Lung (tissue), 12 donors: ENCODE results near the gene CD72. TPM values are rescaled to one million over a fixed set of nuclear protein-coding genes. Genes with fewer than 3 reads are reported as not detected.
A peak's percentile ranks its signal among the peaks of the same experiment; 100 is the strongest.

ENCODE experiments used
- ATAC-seq: fragments of 200-7000 bp; cut with Tn5 transposase; one replicate; pipeline ENCODE4 v1.9.1; 2020; ENCODE audit warnings: moderate number of reproducible peaks; ENCODE audit not compliant: insufficient read depth, low FRiP score
- DNase-seq, 3 donors: peaks; one replicate each; pipeline ENCODE4 v3.0.0-alpha.2; 2013 to 2017
- H3K27ac ChIP-seq, 2 donors: one replicate each; pipeline ENCODE4 v1.5.1; 2013; ENCODE audit warnings: mild to moderate bottlenecking in 2 of 2, moderate library complexity in 2 of 2, control low read depth in 1 of 2, inconsistent platforms in 1 of 2, low read depth in 1 of 2, low read length in 1 of 2
- H3K27me3 ChIP-seq, 3 donors: one replicate each; pipeline ENCODE4 v1.5.1; 2013; ENCODE audit warnings: low read length in 2 of 3; ENCODE audit not compliant: control insufficient read depth in 3 of 3, insufficient read depth in 3 of 3
- H3K36me3 ChIP-seq, 4 donors: one replicate each; pipeline ENCODE4 v1.5.1; 2013; ENCODE audit warnings: low read length in 4 of 4, mild to moderate bottlenecking in 1 of 4, moderate library complexity in 1 of 4; ENCODE audit not compliant: control insufficient read depth in 4 of 4, insufficient read depth in 4 of 4
- H3K4me1 ChIP-seq, 5 donors: one replicate each; pipeline ENCODE4 v1.5.1; 2013; ENCODE audit warnings: low read length in 5 of 5, mild to moderate bottlenecking in 2 of 5, moderate library complexity in 1 of 5; ENCODE audit not compliant: control insufficient read depth in 5 of 5, insufficient read depth in 5 of 5
- H3K4me3 ChIP-seq: one replicate; pipeline ENCODE4 v1.5.1; 2013; ENCODE audit warnings: mild to moderate bottlenecking, control low read depth, moderate library complexity
- H3K9ac ChIP-seq, 2 donors: one replicate each; pipeline ENCODE4 v1.5.1; 2013; ENCODE audit warnings: low read length in 2 of 2, control low read depth in 1 of 2; ENCODE audit not compliant: insufficient read depth in 1 of 2
- H3K9me3 ChIP-seq, 4 donors: one replicate each; pipeline ENCODE4 v1.5.1; 2013; ENCODE audit warnings: low read length in 3 of 4, mild to moderate bottlenecking in 1 of 4, moderate library complexity in 1 of 4; ENCODE audit not compliant: control insufficient read depth in 4 of 4, insufficient read depth in 3 of 4
- WGBS, 2 donors: extraction: QIAGEN DNeasy Blood & Tissue Kit; methylation state at CpG; one replicate each; pipeline ENCODE4 v1.1.7; 2013; 5-methylcytosine and 5-hydroxymethylcytosine counted together
- polyA plus RNA-seq, 2 donors: library from polyadenylated mRNA; stranded (reverse); fragments of 200-250 nt; gene quantifications; one replicate each; pipeline ENCODE4 v1.2.1, GENCODE V29; 2013
- total RNA-seq, 2 donors: library from RNA; depleted of rRNA in 1 of 2; stranded (reverse); fragments of >200 nt in 1 of 2; gene quantifications; one replicate each; pipeline ENCODE4 v1.2.1, GENCODE V29; 2014 to 2021
- TF ChIP-seq, protein P1 (sequence below): IDR thresholded peaks from 2 replicates; pipeline ENCODE4 v1.5.1; 2012; ENCODE audit warnings: mild to moderate bottlenecking; ENCODE audit errors: control extremely low read depth, extremely low read depth
- donor health status: control.
- donor health status: control.
- donor health status: Bipolar disorder and iron deficiency.
- donor health status: healthy.
- donor health status: DM: yes; HTN: yes; CAD: no.

CD72 gene
- total and polyA plus RNA-seq, 4 donors: 3.1 to 10.6 (median 5.9) TPM

DNA sequence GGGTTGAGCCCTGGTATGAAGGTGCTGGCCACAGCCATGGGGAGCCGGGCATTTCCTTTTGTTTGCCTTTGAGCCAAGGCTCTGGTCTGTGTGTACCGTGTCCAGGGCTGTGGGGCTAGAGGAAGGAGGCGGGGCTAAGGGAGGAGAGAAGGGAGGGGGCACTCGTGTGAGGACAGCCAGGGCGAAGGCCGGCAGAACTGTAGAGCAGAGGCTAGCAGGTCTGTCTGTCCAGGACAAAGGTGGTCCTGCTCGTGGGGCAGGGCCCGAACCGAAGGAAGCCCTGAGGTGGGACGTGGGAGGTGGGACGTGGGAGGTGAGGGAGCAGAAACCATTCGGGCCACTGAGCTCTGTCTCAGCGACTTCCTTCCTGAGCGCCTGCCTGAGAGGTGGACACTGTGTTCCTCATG, 54.4 kb downstream of the CD72 start:
- H3K36me3 ChIP-seq: peaks cover 0 to 27% (median 6%) of the 10 kb centered on the region in 4 donors
- no peak overlapping the region for H3K27ac ChIP-seq
- peak; percentile 27 to 34 (median 28) for DNase-seq
- H3K4me1 ChIP-seq: peaks cover 0 to 4% (median 0%) of the 10 kb centered on the region in 5 donors
- TF ChIP-seq, protein P1, sequence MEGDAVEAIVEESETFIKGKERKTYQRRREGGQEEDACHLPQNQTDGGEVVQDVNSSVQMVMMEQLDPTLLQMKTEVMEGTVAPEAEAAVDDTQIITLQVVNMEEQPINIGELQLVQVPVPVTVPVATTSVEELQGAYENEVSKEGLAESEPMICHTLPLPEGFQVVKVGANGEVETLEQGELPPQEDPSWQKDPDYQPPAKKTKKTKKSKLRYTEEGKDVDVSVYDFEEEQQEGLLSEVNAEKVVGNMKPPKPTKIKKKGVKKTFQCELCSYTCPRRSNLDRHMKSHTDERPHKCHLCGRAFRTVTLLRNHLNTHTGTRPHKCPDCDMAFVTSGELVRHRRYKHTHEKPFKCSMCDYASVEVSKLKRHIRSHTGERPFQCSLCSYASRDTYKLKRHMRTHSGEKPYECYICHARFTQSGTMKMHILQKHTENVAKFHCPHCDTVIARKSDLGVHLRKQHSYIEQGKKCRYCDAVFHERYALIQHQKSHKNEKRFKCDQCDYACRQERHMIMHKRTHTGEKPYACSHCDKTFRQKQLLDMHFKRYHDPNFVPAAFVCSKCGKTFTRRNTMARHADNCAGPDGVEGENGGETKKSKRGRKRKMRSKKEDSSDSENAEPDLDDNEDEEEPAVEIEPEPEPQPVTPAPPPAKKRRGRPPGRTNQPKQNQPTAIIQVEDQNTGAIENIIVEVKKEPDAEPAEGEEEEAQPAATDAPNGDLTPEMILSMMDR: no peak
- H3K9me3 ChIP-seq: no peaks in the 10 kb centered on the region
- H3K27me3 ChIP-seq: no peaks in the 10 kb centered on the region
- ATAC-seq: peak; percentile 37
- 34 to 48% methylated on average over 14 of the region's 14 CpGs for WGBS, 2 donors
- H3K9ac ChIP-seq: no peak overlapping the region
- no peak overlapping the region for H3K4me3 ChIP-seq

DNA sequence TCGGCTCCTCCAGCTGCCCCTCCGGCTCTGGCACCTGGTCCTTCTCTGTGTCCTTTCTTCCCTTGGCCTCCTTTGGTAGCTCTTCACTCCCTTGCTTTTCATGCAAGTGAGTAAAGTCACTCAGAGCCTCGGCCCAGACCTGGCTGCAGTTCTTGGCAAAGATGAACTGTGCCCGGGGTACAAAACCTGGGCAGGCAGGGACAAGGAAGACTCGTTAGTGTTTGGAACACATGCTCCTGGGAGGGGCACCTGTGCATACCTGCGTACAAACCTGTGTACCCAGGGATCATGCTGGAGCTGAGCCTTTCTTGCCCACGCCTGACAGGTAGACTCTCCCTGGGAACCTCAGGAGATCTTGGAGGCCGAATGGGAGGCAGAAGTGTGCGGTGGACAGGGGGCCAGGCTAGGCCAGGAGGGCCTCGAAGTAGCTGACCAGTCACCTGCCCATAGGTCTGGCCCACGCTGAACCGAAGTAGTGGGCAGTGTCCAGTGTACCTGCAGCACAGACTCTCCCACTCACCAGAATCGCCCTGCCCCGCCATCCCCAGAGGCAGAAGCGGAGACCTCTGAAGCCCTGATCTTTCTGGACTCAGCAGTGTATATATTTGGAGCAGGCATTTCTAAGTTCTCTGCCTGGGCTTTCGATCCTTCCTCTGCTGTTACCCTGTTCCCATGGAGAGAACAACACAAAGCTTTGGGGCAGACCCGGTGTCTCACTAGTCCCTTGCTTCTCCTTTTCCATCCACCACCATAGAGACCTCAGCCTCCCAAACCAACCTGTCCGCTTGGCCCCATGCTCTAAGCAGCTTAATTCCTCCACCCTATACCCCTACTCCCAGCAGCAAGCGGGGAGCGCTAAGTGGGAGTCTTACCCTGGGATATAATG, 55.1 kb downstream of the CD72 start:
- no peaks in the 10 kb centered on the region for H3K9me3 ChIP-seq
- 89 to 92% methylated on average over 20 of the region's 20 CpGs for WGBS, 2 donors
- H3K36me3 ChIP-seq: peaks cover 2 to 34% (median 9%) of the 10 kb centered on the region in 4 donors
- TF ChIP-seq, protein P1: no peak
- H3K4me3 ChIP-seq: no peak overlapping the region
- no peak overlapping the region for H3K9ac ChIP-seq
- no peak for ATAC-seq
- H3K27me3 ChIP-seq: no peaks in the 10 kb centered on the region
- DNase-seq: peak in 1 of 3 donors; percentile 11
- peak overlapping the region in 1 of 2 donors; percentile 41 for H3K27ac ChIP-seq
- H3K4me1 ChIP-seq: peaks cover 0 to 4% (median 0%) of the 10 kb centered on the region in 5 donors

DNA sequence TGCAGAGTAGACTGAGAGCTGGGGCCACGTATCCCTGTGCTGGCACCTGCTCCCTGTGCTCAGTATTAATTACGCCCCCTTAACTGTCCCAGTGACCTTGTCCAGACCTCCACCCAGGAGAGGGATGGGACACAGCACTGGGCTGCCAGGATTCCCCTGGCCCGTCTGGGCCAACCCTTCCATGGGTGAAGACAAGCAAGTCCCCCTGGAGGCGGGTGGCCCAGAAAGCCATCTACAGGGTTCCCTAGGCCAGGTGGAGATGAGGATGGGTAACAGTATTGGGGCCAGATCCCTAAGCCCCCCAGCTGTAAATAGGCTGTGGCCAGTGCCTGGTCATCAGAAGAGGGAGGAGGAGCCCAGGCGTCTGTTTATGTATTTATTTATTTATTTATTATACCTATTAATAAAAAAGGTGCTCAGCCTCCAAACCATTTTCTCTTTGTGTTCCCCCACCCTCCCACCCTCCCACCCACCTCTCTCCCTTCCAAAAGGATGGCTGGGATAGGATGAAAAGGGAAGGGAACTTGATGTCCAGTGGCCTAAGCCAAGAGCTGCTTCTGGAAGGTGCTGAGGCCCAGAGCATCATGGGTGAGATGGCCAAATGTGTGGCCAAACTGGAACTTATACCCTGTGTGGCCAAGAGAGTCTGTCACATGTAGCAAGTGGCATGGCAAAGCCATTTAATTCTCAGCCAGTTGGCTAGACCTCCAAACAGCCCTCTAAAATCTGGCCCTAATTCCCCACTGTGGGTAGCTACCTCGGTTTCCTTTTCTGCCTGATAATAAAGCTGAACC, 56.5 kb downstream of the CD72 start:
- Histone ChIP-seq H3K9ac (no peak overlapping the region), H3K27me3 (no peaks in the 10 kb centered on the region), H3K36me3 (peaks cover 5 to 45% (median 16%) of the 10 kb centered on the region in 4 donors), H3K27ac (peak overlapping the region in 1 of 2 donors; percentile 9), H3K4me3 (no peak overlapping the region), H3K4me1 (peaks cover 0 to 4% (median 0%) of the 10 kb centered on the region in 5 donors), H3K9me3 (no peaks in the 10 kb centered on the region)
- WGBS, 2 donors: 89 to 96% methylated on average over 6 of the region's 6 CpGs
- ATAC-seq (no peak), DNase-seq (no peak)
- TF ChIP-seq, protein P1: no peak
